Measurements from ENCODE around the gene RHCE. TPM values are rescaled to one million over a fixed set of nuclear protein-coding genes. Genes with fewer than 3 reads are reported as not detected.
A peak's percentile ranks its signal among the peaks of the same experiment; 100 is the strongest.
"Not testable (repeated sequence)": the region's sequence is repeated elsewhere in the genome, so short reads cannot be mapped to it uniquely, and the experiment has no call there.

RHCE gene
- total RNA-seq, 1 experiment from 2014 or later, result not detected

DNA sequence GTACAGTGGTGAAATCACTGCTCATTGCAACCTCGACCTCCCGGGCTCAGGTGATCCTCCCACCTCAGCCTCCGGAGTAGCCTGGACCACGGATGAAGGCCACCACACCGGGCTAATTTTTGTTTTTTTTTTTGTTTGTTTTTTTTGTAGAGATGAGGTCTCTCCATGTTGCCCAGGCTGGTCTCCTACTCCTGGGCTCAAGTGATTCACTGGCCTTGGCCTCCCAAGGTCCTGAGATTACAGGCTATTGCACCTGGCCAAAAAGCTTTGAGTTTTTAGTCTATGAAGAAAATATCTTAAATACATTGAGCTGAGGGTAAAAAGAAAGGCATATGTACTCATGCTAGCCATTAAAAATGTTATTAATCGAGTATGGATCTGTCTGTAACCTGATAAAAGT, 78.9 kb downstream of the RHCE start:
- ChIA-PET CTCF (no interaction called here), POLR2A (no interaction called here)
- TF ChIP-seq, protein P1, sequence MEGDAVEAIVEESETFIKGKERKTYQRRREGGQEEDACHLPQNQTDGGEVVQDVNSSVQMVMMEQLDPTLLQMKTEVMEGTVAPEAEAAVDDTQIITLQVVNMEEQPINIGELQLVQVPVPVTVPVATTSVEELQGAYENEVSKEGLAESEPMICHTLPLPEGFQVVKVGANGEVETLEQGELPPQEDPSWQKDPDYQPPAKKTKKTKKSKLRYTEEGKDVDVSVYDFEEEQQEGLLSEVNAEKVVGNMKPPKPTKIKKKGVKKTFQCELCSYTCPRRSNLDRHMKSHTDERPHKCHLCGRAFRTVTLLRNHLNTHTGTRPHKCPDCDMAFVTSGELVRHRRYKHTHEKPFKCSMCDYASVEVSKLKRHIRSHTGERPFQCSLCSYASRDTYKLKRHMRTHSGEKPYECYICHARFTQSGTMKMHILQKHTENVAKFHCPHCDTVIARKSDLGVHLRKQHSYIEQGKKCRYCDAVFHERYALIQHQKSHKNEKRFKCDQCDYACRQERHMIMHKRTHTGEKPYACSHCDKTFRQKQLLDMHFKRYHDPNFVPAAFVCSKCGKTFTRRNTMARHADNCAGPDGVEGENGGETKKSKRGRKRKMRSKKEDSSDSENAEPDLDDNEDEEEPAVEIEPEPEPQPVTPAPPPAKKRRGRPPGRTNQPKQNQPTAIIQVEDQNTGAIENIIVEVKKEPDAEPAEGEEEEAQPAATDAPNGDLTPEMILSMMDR (IDR thresholded peaks at IDR 0.05; ENCODE audit: insufficient read depth in 1 of 2, low read depth in 1 of 2, low read length in 1 of 2, severe bottlenecking in 1 of 2, unreplicated experiment in 1 of 2), result no peak
- no peak for DNase-seq
- Mint-ChIP-seq H3K27ac (ENCODE audit: unreplicated experiment) (no peak overlapping the region), H3K27me3 (ENCODE audit: insufficient read depth, unreplicated experiment) (no peaks in the 10 kb centered on the region), H3K4me3 (ENCODE audit: unreplicated experiment) (no peak overlapping the region), H3K4me1 (ENCODE audit: low read depth, unreplicated experiment) (peaks cover 7% of the 10 kb centered on the region), H3K36me3 (ENCODE audit: insufficient read depth, unreplicated experiment) (peaks cover 29% of the 10 kb centered on the region), H3K9me3 (ENCODE audit: unreplicated experiment) (no peaks in the 10 kb centered on the region)
- H3K36me3 ChIP-seq (ENCODE audit: control insufficient read depth, insufficient read depth, low read length), result no peaks in the 10 kb centered on the region
- intact Hi-C loops (cut with micrococcal nuclease; ENCODE audit: unreplicated experiment), result no loop called here
- H3K27me3 ChIP-seq (replicated peaks; ENCODE audit: control insufficient read depth, insufficient read depth, low read length), result no peaks in the 10 kb centered on the region
- no peaks in the 10 kb centered on the region for H3K9me3 ChIP-seq
- no TSS peak for BruUV-seq (replicated peaks)
- H3K4me3 ChIP-seq (ENCODE audit: low read depth, low read length), result no peak overlapping the region
- no peaks in the 10 kb centered on the region for H3K4me1 ChIP-seq

DNA sequence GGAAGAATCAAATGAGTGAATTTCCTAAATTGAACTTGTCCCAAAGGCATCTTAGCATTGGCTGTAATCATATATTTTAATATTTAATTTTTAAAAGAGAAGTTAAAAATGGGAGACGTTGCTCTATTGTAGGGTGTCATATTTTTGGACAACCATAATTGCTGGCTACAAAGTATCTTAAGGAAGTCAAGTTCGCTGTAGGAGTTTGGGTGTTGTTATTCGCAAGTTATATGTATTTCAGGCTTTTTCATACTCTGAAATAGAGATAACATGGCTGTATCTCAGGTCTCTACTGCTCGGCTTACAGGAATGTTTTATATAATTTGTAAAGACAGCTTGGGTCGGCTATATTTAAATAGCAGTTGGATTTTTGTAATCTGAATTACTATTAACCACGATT, 81.6 kb downstream of the RHCE start:
- Histone ChIP-seq H3K4me1 (no peaks in the 10 kb centered on the region), H3K4me3 (ENCODE audit: low read depth, low read length) (peak overlapping the region; percentile 73), H3K9me3 (no peaks in the 10 kb centered on the region), H3K36me3 (ENCODE audit: control insufficient read depth, insufficient read depth, low read length) (no peaks in the 10 kb centered on the region), H3K27me3 (replicated peaks; ENCODE audit: control insufficient read depth, insufficient read depth, low read length) (no peaks in the 10 kb centered on the region)
- Mint-ChIP-seq H3K9me3 (ENCODE audit: unreplicated experiment) (no peaks in the 10 kb centered on the region), H3K27ac (ENCODE audit: unreplicated experiment) (peak overlapping the region; percentile 55), H3K4me1 (ENCODE audit: low read depth, unreplicated experiment) (peaks cover 7% of the 10 kb centered on the region), H3K27me3 (ENCODE audit: insufficient read depth, unreplicated experiment) (no peaks in the 10 kb centered on the region), H3K4me3 (ENCODE audit: unreplicated experiment) (peak overlapping the region; percentile 82), H3K36me3 (ENCODE audit: insufficient read depth, unreplicated experiment) (peaks cover 16% of the 10 kb centered on the region)
- DNase-seq, result no peak
- ChIA-PET CTCF (no interaction called here), POLR2A (no interaction called here)
- BruUV-seq (replicated peaks), result TSS peak; percentile 53
- TF ChIP-seq, protein P1 (IDR thresholded peaks at IDR 0.05; ENCODE audit: insufficient read depth in 1 of 2, low read depth in 1 of 2, low read length in 1 of 2, severe bottlenecking in 1 of 2, unreplicated experiment in 1 of 2), result no peak
- intact Hi-C loops (cut with micrococcal nuclease; ENCODE audit: unreplicated experiment), result no loop called here

DNA sequence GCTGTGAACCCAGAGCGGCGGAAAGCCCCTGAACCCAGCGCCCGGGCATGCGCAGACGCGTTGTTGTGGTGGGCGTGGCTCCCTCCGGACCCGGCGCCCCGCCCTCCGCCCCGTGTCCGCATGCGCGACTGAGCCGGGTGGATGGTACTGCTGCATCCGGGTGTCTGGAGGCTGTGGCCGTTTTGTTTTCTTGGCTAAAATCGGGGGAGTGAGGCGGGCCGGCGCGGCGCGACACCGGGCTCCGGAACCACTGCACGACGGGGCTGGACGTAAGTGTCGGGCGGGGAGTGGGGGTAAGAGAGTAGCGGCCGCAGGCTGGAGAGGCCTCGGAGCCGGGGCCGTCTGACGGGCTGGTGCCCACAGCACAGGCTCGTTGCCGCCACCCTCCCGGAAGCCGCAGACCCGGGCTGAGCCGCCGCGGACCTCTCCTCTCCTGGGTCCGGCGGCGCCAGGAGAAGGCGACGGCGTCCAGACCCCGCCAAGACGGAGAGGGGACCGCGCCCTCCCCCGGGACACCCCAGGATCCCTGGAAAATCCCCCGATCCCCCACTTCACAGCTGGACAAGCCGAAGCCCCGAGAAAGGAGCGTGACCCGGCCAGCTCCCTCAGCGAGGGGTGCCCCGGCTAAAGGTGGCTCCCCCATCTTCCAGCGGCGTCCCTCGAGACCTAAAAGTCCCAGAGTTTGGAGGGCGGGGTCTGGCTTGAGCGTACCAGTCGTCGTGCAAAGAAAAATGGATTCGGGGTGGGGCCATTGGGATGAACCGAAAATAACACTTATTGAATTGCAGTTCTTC, 82.2 kb downstream of the RHCE start, which contains the start of gene TMEM50A:
Gene TMEM50A (plus strand): TSS at position 147 of the 794 bp plus-strand sequence. CDS start 2,153 bp downstream, outside the sequence.
- TF ChIP-seq, protein P1 (IDR thresholded peaks at IDR 0.05; ENCODE audit: insufficient read depth in 1 of 2, low read depth in 1 of 2, low read length in 1 of 2, severe bottlenecking in 1 of 2, unreplicated experiment in 1 of 2), result no peak
- no peaks in the 10 kb centered on the region for H3K36me3 ChIP-seq (ENCODE audit: control insufficient read depth, insufficient read depth, low read length)
- H3K9me3 Mint-ChIP-seq (ENCODE audit: unreplicated experiment), result no peaks in the 10 kb centered on the region
- H3K4me1 ChIP-seq, result no peaks in the 10 kb centered on the region
- H3K27ac Mint-ChIP-seq (ENCODE audit: unreplicated experiment), result peak within 1 kb of the TSS; percentile 55
- no peaks in the 10 kb centered on the region for H3K27me3 ChIP-seq (replicated peaks; ENCODE audit: control insufficient read depth, insufficient read depth, low read length)
- intact Hi-C loops (cut with micrococcal nuclease; ENCODE audit: unreplicated experiment), result no loop called here
- peak; percentile 87 to 92 for DNase-seq
- H3K4me3 Mint-ChIP-seq (ENCODE audit: unreplicated experiment), result peak within 1 kb of the TSS; percentile 91
- peaks cover 7% of the 10 kb centered on the region for H3K4me1 Mint-ChIP-seq (ENCODE audit: low read depth, unreplicated experiment)
- peaks cover 16% of the 10 kb centered on the region for H3K36me3 Mint-ChIP-seq (ENCODE audit: insufficient read depth, unreplicated experiment)
- H3K4me3 ChIP-seq (ENCODE audit: low read depth, low read length), result peak within 1 kb of the TSS; percentile 73
- H3K27me3 Mint-ChIP-seq (ENCODE audit: insufficient read depth, unreplicated experiment), result no peaks in the 10 kb centered on the region
- POLR2A ChIA-PET, result no interaction called here
- CTCF ChIA-PET, result no interaction called here
- BruUV-seq (replicated peaks), result no TSS peak
- H3K9me3 ChIP-seq, result no peaks in the 10 kb centered on the region

DNA sequence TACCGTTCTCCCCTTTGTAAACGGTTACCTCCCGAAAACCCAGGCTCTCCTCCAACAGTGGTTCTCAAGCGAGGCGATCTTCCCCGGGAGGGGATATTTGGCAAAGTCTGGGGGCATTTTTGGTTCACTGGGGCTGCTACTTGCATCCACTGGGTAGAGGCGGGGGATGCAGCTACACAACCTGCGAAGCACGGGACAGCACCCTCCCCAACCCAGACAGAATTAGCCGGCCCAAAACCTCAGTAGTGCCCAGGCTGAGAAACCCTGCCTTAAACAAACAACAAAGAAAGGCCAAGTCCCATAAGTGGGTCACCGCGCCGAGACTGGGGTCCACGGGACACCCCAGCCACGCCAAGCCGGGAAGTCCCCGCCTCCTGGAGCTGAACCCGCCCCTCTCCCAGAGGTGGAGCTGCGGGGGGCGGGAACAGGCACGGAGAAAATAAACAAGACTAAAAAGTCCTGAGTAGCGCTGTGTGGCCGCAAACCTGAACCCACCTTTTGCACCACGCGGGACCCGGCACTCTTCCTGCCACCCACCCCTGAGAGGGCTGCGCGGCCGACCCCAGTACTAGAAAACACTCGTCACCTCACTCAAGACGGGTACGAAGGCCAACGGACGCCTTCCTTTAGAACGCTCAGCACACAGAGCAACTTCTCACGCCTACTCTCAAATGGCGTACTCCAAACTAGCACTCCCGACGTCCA, 83.0 kb downstream of the RHCE start:
- H3K4me1 ChIP-seq; POLR2A ChIA-PET; intact Hi-C loops (cut with micrococcal nuclease; ENCODE audit: unreplicated experiment); CTCF ChIA-PET; H3K9me3 Mint-ChIP-seq (ENCODE audit: unreplicated experiment); H3K9me3 ChIP-seq; H3K27me3 ChIP-seq (replicated peaks; ENCODE audit: control insufficient read depth, insufficient read depth, low read length); BruUV-seq (replicated peaks); H3K36me3 ChIP-seq (ENCODE audit: control insufficient read depth, insufficient read depth, low read length); H3K27me3 Mint-ChIP-seq (ENCODE audit: insufficient read depth, unreplicated experiment); H3K4me1 Mint-ChIP-seq (ENCODE audit: low read depth, unreplicated experiment): not testable (repeated sequence)
- Mint-ChIP-seq H3K36me3 (ENCODE audit: insufficient read depth, unreplicated experiment) (peaks cover 16% of the 10 kb centered on the region), H3K4me3 (ENCODE audit: unreplicated experiment) (peak overlapping the region; percentile 82), H3K27ac (ENCODE audit: unreplicated experiment) (peak overlapping the region; percentile 55)
- peak overlapping the region; percentile 40 for H3K4me3 ChIP-seq (ENCODE audit: low read depth, low read length)
- peak in 1 of 2 experiments; percentile 10 for DNase-seq

DNA sequence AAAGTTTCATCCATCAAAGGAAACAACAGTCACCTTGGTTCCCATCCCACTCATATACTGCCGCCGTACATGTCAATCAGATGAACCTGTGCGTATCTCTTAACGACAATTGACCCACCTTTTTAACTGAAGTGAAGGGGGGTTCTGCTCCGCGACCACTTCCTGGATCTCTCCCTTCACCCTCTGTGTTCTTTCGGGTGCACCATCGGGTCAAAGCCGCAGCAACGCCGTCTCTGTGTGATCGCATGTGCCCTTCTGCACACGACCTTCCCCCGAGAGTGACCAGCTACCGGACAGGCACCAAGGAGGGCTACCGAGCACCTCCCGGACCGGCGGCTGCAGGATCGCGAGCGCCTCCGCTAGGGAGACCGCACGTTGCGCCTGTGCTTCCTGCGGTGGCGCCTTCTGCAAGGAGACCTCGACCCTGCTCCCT, 83.7 kb downstream of the RHCE start:
- peaks cover 15% of the 10 kb centered on the region for H3K36me3 Mint-ChIP-seq (ENCODE audit: insufficient read depth, unreplicated experiment)
- CTCF ChIA-PET; POLR2A ChIA-PET; H3K27me3 Mint-ChIP-seq (ENCODE audit: insufficient read depth, unreplicated experiment); H3K27me3 ChIP-seq (replicated peaks; ENCODE audit: control insufficient read depth, insufficient read depth, low read length); H3K36me3 ChIP-seq (ENCODE audit: control insufficient read depth, insufficient read depth, low read length); H3K9me3 ChIP-seq; H3K9me3 Mint-ChIP-seq (ENCODE audit: unreplicated experiment); H3K4me1 ChIP-seq; H3K27ac Mint-ChIP-seq (ENCODE audit: unreplicated experiment); H3K4me1 Mint-ChIP-seq (ENCODE audit: low read depth, unreplicated experiment); intact Hi-C loops (cut with micrococcal nuclease; ENCODE audit: unreplicated experiment): not testable (repeated sequence)
- peak; percentile 48 to 62 for DNase-seq
- peak overlapping the region; percentile 91 for H3K4me3 Mint-ChIP-seq (ENCODE audit: unreplicated experiment)
- peak overlapping the region; percentile 60 for H3K4me3 ChIP-seq (ENCODE audit: low read depth, low read length)
- BruUV-seq (replicated peaks), result TSS peak; percentile 77

All from Caco-2 (cell line).